Liver (tissue), 3 donors: ENCODE data around the gene KCNJ15.

Experiments
- ATF3 ChIP-seq: IDR thresholded peaks from 2 replicates; pipeline ENCODE4 v1.6.1; 2016; ENCODE audit warnings: antibody characterized with exemption
- CTCF ChIP-seq: fragments of 150-350 bp; IDR thresholded peaks from 2 replicates; pipeline ENCODE4 v1.5.1; 2017; ENCODE audit warnings: improper control_type of control experiment, low read depth, low read length; ENCODE audit not compliant: missing input control
- MAX ChIP-seq: IDR thresholded peaks from 2 replicates; pipeline ENCODE4 v1.6.1; 2016; ENCODE audit warnings: antibody characterized with exemption
- NR2F2 ChIP-seq: IDR thresholded peaks from 2 replicates; pipeline ENCODE4 v1.6.1; 2016; ENCODE audit warnings: antibody characterized with exemption
- RAD21 ChIP-seq, 2 donors: IDR thresholded peaks; 2 replicates each; pipeline ENCODE4 v1.6.1; 2016; ENCODE audit warnings: antibody characterized with exemption in 2 of 2, mild to moderate bottlenecking in 2 of 2
- REST ChIP-seq: IDR thresholded peaks from 2 replicates; pipeline ENCODE4 v1.6.1; 2016; ENCODE audit warnings: antibody characterized with exemption, mild to moderate bottlenecking
- SP1 ChIP-seq: IDR thresholded peaks from 2 replicates; pipeline ENCODE4 v1.6.1; 2018; ENCODE audit warnings: antibody characterized with exemption, mild to moderate bottlenecking
- TAF1 ChIP-seq: conservative IDR thresholded peaks from 2 replicates; pipeline ENCODE4 v1.6.1; 2016; ENCODE audit warnings: antibody characterized with exemption, mild to moderate bottlenecking
- donor health status: healthy.
- donor health status: healthy.

- TF ChIP-seq CTCF (no peak), TAF1 (no peak), MAX (no peak), RAD21 (IDR thresholded peaks at IDR 0.05) (no peak), SP1 (no peak), NR2F2 (no peak), ATF3 (no peak), REST (no peak)
Measured at GRCh38 chr21:38351961-38352521, 95.2 kb downstream of the KCNJ15 start.
